Measurements from ENCODE around the gene USP21.

Gene USP21

GRCh38 chr1:161168906-161169305 lies 9.6 kb downstream of the USP21 start:
- in situ Hi-C loops (cut with HindIII; ENCODE audit: low sequenced_read_pairs), result no loop called here

GRCh38 chr1:161171191-161171590 lies 11.9 kb downstream of the USP21 start:
- in situ Hi-C loops (cut with HindIII; ENCODE audit: low sequenced_read_pairs), result no loop called here

GRCh38 chr1:161171696-161172095 lies 12.4 kb downstream of the USP21 start:
- in situ Hi-C loops (cut with HindIII; ENCODE audit: low sequenced_read_pairs), result no loop called here

GRCh38 chr1:161172349-161172748 lies 13.0 kb downstream of the USP21 start:
- in situ Hi-C loops (cut with HindIII; ENCODE audit: low sequenced_read_pairs), result no loop called here

GRCh38 chr1:161172776-161173376 lies 13.6 kb downstream of the USP21 start:
- in situ Hi-C loops (cut with HindIII; ENCODE audit: low sequenced_read_pairs), result no loop called here

GRCh38 chr1:161173711-161174110 lies 14.4 kb downstream of the USP21 start:
- in situ Hi-C loops (cut with HindIII; ENCODE audit: low sequenced_read_pairs), result no loop called here

DNA sequence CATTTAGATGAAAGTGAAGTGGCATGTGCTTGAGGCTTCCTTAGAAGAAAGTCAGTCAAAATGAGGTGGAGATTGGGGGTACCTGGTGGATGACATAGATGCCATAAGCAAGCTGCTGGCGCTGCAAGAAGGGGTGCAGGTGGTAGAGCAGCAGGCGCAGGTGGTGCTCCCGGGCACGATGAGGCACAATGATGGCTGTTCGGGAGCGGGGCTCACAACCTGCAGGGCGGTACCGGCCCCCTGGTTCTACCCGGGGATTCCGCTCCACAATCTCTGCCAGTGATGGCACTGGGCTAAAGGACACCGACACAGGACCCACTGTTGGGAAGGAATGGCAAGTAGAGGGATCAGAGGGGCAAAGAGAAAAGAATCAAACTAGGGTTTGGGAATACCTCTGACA lies 15.6 kb downstream of the USP21 start:
- in situ Hi-C loops (cut with HindIII; ENCODE audit: low sequenced_read_pairs), result no loop called here

DNA sequence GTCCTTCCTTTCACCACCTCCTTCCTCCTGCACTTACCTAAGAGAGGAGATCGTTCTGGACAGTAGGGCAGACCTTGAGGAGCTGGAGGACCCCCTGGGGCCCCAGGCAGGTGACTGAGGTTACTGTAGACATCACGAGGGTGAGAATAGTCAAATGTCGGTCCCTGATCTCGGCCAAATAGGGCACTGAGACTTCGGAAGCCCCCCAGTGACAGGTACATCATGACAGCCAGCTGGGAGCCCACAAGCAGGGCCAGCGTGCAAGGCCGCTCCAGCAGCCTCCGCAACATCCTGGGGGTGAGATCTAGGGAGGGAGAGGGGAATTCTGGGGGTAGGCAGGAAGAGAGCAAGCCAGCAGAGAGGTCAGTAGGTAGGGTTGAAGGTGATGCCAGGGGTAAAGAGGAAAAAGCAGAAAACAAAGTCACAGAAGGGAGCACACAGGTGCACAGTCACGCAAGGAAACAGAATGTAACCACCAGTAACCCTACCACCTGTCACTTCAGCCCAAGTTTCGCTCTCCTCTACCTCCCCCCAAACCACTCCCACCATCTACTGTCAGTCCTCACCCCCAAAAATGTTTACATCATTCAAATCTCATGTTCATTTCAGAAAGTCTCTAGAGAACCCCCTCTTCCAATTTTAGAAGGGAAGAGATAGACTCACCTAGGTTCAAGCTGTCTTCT lies 16.6 kb downstream of the USP21 start:
- in situ Hi-C loops (cut with HindIII; ENCODE audit: low sequenced_read_pairs), result no loop called here

DNA sequence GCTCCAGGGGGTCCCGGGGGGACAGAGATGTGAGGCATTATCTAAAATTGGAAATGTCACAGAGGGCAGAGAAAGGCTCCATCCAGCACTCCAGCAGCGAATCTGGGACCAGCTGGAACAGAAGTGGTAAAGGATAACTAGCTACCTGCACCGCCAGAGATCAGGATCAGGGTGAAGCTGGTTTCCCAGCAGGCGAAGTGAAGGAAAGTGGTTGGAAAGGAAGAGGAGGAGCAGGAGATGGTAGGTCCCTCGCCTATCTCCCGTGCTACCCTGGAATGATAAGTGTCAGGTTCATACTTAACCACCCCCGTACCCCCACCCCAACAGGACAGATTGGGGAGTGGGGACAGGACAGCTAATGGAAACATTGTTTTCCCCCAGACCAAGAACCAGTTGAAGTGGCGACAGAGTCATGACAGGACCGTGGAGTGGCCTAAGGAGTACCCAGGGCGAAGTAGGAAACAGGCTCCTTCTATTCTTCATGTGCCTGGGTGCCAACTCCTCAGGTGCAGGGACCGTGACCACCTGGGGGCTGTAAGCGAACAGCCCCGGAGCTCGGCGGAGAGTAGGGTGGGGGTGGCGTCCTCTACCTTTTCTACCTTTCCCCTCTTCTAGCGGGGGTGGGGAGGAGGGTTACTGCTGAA lies 17.3 kb downstream of the USP21 start:
- in situ Hi-C loops (cut with HindIII; ENCODE audit: low sequenced_read_pairs), result no loop called here

- in situ Hi-C loops (cut with HindIII; ENCODE audit: low sequenced_read_pairs), result no loop called here
Measured at GRCh38 chr1:161177112-161177935, 18.0 kb downstream of the USP21 start, which contains the start of gene B4GALT3. Gene B4GALT3, minus strand, starts transcription at chr1:161177507. Its CDS starts 1,447 bp downstream, at chr1:161176060.

GRCh38 chr1:161177936-161178244 lies 18.6 kb downstream of the USP21 start:
- in situ Hi-C loops (cut with HindIII; ENCODE audit: low sequenced_read_pairs), result no loop called here

DNA sequence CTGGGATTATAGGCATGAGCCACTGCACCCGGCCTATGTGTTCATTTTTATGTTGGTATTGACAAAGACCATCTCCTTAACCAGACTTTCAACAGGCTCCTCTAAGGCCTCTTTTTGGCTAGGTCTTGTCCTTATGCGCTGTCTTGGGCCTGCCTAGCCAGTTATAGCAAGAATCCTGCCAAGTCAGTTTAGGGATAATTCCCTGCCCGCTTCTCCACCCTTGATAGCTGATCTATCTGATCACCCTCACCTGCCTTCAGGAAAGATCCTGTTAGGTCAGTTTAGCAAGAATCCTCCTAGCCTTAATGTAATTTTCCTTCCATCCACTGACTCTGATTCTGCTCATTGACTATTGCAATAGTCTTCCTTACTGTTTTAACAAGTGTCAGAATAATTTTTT lies 20.4 kb downstream of the USP21 start:
- in situ Hi-C loops (cut with HindIII; ENCODE audit: low sequenced_read_pairs), result no loop called here

DNA sequence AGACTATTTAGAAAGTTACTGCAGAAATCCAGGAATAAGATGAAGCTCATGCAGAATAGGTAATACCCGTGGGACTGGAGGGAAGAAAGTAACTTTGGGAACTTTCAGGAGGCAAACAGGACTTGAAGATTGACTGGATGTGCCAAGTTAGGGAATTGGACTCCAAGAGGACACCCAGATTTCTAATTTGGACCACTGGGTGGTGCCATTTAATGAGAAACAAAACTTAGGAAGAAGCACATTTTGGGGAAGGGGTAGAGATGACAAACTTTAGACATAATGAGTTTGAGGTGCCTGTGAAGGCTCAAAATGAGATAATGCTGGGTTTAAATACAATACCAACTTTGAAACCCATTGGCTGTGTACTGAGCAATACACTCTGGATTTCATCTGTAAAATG lies 21.3 kb downstream of the USP21 start:
- in situ Hi-C loops (cut with HindIII; ENCODE audit: low sequenced_read_pairs), result no loop called here

DNA sequence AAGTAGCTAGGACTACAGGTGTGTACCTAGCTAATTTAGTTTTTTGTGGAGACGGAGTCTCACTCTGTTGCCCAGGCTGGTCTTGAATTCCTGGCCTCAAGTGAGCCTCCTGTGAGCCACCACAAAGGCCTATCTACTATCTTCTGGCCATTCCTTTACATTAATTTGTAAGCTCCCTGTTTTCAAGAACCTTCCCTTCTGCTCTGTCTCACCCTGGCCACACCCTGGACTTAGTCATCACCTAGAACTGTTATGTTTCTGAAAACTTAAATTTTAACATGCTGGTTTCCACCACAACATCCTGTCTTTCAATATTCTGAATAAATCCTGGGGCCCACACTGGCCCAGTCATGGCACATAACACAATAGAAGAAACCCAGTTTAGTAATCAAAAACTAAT lies 22.9 kb downstream of the USP21 start:
- in situ Hi-C loops (cut with HindIII; ENCODE audit: low sequenced_read_pairs), result no loop called here

DNA sequence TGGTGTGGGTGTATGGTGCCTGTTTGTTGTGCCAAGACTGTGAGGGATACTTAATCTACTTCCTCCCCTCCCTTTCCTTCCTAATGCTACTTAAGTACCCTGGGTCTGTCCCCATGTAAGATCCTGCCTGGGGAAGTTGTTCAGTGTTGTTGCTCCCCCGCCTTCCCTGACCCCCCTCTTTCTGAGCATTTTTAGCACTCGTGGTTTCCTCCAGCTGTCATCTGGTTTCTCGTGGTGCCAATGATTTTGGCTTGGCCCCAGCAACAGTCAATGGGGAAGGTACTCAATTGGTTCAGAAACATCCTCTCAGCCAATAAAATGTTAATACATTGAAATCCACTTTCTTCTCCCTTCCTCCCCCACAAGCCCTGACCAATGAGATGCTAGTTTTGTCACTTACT lies 26.0 kb downstream of the USP21 start:
- in situ Hi-C loops (cut with HindIII; ENCODE audit: low sequenced_read_pairs), result no loop called here

- in situ Hi-C loops (cut with HindIII; ENCODE audit: low sequenced_read_pairs), result no loop called here
Measured at GRCh38 chr1:161185732-161186311, 26.5 kb downstream of the USP21 start.

- in situ Hi-C loops (cut with HindIII; ENCODE audit: low sequenced_read_pairs), result no loop called here
Measured at GRCh38 chr1:161187311-161187710, 28.0 kb downstream of the USP21 start.

DNA sequence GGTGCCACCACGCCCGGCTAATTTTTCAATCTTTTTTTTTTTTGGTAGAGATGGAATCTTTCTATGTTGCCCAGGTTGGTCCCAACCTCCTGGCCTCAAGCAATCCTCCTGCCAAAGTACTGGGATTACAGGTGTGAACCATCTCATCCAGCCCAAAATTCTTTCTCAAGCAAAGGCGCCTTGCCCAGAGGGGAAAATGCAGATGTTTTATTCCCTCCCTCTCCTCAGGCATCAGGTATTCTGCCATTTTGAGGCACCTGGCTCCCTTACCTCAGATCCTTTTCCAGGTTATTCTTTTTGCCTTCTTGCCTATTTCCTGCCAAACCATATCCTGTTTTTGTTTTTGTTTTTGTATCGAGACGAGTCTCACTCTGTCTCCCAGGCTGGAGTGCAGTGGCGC lies 29.1 kb downstream of the USP21 start:
- in situ Hi-C loops (cut with HindIII; ENCODE audit: low sequenced_read_pairs), result no loop called here

DNA sequence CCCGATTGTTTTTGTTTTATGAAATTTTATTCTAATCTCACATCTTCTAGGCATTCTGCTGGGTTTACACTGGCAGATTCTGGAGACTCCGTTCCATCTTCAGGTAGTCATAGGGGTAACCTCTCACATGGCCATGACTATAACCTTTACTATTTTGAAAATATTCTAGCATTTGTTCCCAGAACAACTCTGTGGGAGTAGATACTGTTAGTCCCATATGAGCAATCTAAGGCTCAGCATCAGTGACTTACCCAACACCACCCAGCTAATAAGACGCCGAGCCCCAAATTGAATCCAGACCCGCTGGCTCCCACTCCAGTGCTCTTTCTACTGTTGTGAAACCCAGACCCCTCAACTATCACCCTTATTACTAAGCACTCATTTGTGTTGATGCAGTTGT lies 29.7 kb downstream of the USP21 start:
- in situ Hi-C loops (cut with HindIII; ENCODE audit: low sequenced_read_pairs), result no loop called here

GRCh38 chr1:161190962-161191521 lies 31.7 kb downstream of the USP21 start:
- in situ Hi-C loops (cut with HindIII; ENCODE audit: low sequenced_read_pairs), result no loop called here

DNA sequence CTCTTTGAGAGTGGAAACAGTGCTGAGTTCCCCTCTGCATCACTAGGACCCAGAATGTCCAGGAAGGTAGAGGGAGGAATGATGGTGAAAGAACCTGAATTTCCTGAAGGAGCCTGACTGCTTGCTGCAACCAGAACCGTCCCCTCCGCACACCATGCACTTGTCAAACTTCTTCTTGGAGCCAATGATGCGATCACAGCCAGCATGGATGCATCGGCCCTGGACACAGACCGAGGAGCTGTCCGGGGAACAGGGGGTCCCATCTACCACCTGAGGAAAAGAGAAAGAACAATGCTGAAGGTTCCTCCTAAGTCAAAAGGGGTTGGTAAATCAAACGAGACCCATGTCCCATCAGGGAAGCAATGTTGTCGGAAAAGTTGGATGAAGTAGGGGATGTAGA lies 32.7 kb downstream of the USP21 start:
- in situ Hi-C loops (cut with HindIII; ENCODE audit: low sequenced_read_pairs), result no loop called here

Measured in endothelial cell of hepatic sinusoid (primary cell).